HG03565 (cell line): ENCODE measurements around the gene ALOX12B.

Experiments used
- ATAC-seq: cut with Tn5 transposase; IDR thresholded peaks from one replicate; pipeline ENCODE4 v1.9.1; 2021; ENCODE audit warnings: mild to moderate bottlenecking, moderate library complexity; ENCODE audit not compliant: unreplicated experiment

The ALOX12B gene

GRCh38 chr17:8087075-8087951 lies at the start of gene ALOX12B:
Gene ALOX12B, minus strand, starts transcription at chr17:8087716. Its CDS starts 274 bp downstream, at chr17:8087442.
- ATAC-seq, result no peak

GRCh38 chr17:8133941-8134340 lies 46.4 kb upstream of the ALOX12B start:
- ATAC-seq, result no peak

- no peak for ATAC-seq
Observed at GRCh38 chr17:8133399-8133798, 45.9 kb upstream of the ALOX12B start.

GRCh38 chr17:8131844-8132441 lies 44.4 kb upstream of the ALOX12B start:
- ATAC-seq, result no peak

GRCh38 chr17:8128125-8128784 lies 40.7 kb upstream of the ALOX12B start:
- no peak for ATAC-seq

- ATAC-seq, result no peak
Observed at GRCh38 chr17:8126491-8127066, 39.1 kb upstream of the ALOX12B start.

- no peak for ATAC-seq
Observed at GRCh38 chr17:8125947-8126490, 38.5 kb upstream of the ALOX12B start.

- no peak for ATAC-seq
Observed at GRCh38 chr17:8125154-8125946, 37.8 kb upstream of the ALOX12B start.

- no peak for ATAC-seq
Observed at GRCh38 chr17:8124350-8125153, 37.0 kb upstream of the ALOX12B start.

GRCh38 chr17:8123695-8124349 lies 36.3 kb upstream of the ALOX12B start, which contains the start of gene HES7:
Gene HES7, minus strand, starts transcription at chr17:8124106. Its CDS starts 22 bp downstream, at chr17:8124084.
- ATAC-seq, result no peak

- no peak for ATAC-seq
Observed at GRCh38 chr17:8122924-8123694, 35.6 kb upstream of the ALOX12B start.

GRCh38 chr17:8122422-8122923 lies 35.0 kb upstream of the ALOX12B start:
- no peak for ATAC-seq

GRCh38 chr17:8121681-8122421 lies 34.3 kb upstream of the ALOX12B start:
- no peak for ATAC-seq

GRCh38 chr17:8121407-8121680 lies 33.8 kb upstream of the ALOX12B start:
- no peak for ATAC-seq

GRCh38 chr17:8120520-8121406 lies 33.2 kb upstream of the ALOX12B start:
- no peak for ATAC-seq
